Fibroblast of villous mesenchyme (primary cell): ENCODE measurements around the gene PRSS12. TPM values are rescaled to one million over a fixed set of nuclear protein-coding genes. Genes with fewer than 3 reads are reported as not detected.

ENCODE experiments used
- DNase-seq: peaks from one replicate; pipeline ENCODE4 v3.0.0-alpha.2; 2010; ENCODE audit warnings: low read depth
- H3K4me3 ChIP-seq: 2 replicates; pipeline ENCODE4 v1.5.1; 2011; ENCODE audit warnings: low read depth, mild to moderate bottlenecking, low read length
- CTCF ChIP-seq: IDR thresholded peaks from 2 replicates; pipeline ENCODE4 v1.5.1; 2012; ENCODE audit warnings: low read depth, mild to moderate bottlenecking, low read length; ENCODE audit not compliant: insufficient read depth
- total RNA-seq: library from RNA; depleted of rRNA; stranded (reverse); fragments of >200 nt; gene quantifications from 2 replicates; pipeline ENCODE4 v1.2.3, GENCODE V29; 2012

Gene PRSS12
- total RNA-seq, 1 donor: 11.7 TPM

- no peak overlapping the region for H3K4me3 ChIP-seq
- TF ChIP-seq CTCF: no peak
- peak; percentile 20 for DNase-seq
Measured at GRCh38 chr4:118338981-118339765, 13.6 kb downstream of the PRSS12 start.

GRCh38 chr4:118338518-118338917 lies 14.3 kb downstream of the PRSS12 start:
- no peak overlapping the region for H3K4me3 ChIP-seq
- TF ChIP-seq CTCF: no peak
- DNase-seq: no peak

GRCh38 chr4:118337954-118338353 lies 14.8 kb downstream of the PRSS12 start:
- no peak for DNase-seq
- no peak for TF ChIP-seq CTCF
- no peak overlapping the region for H3K4me3 ChIP-seq

- no peak overlapping the region for H3K4me3 ChIP-seq
- no peak for TF ChIP-seq CTCF
- DNase-seq: no peak
Measured at GRCh38 chr4:118335774-118336173, 17.0 kb downstream of the PRSS12 start.

GRCh38 chr4:118335324-118335723 lies 17.5 kb downstream of the PRSS12 start:
- no peak for TF ChIP-seq CTCF
- peak; percentile 19 for DNase-seq
- no peak overlapping the region for H3K4me3 ChIP-seq

GRCh38 chr4:118331352-118331751 lies 21.5 kb downstream of the PRSS12 start:
- no peak overlapping the region for H3K4me3 ChIP-seq
- DNase-seq: no peak
- TF ChIP-seq CTCF: no peak

- H3K4me3 ChIP-seq: no peak overlapping the region
- no peak for TF ChIP-seq CTCF
- no peak for DNase-seq
Measured at GRCh38 chr4:118329849-118330248, 23.0 kb downstream of the PRSS12 start.
